GM21423 (cell line): ENCODE results near the gene PYGO2.
"Not testable (repeated sequence)": the region's sequence is repeated elsewhere in the genome, so short reads cannot be mapped to it uniquely, and the experiment has no call there.

Experiments
- ATAC-seq: cut with Tn5 transposase; IDR thresholded peaks from one replicate; pipeline ENCODE4 v1.9.1; 2021; ENCODE audit warnings: mild to moderate bottlenecking, moderate library complexity; ENCODE audit not compliant: unreplicated experiment

PYGO2 gene

GRCh38 chr1:154913273-154913672, 48.3 kb downstream of the PYGO2 start:
- no peak for ATAC-seq

- no peak for ATAC-seq
Observed at GRCh38 chr1:154912755-154913154, 48.8 kb downstream of the PYGO2 start.

GRCh38 chr1:154911691-154912550, 49.7 kb downstream of the PYGO2 start:
- ATAC-seq, result no peak

GRCh38 chr1:154910851-154911250, 50.7 kb downstream of the PYGO2 start:
- ATAC-seq, result no peak

- no peak for ATAC-seq
Observed at GRCh38 chr1:154908937-154909336, 52.6 kb downstream of the PYGO2 start.

GRCh38 chr1:154908129-154908528, 53.5 kb downstream of the PYGO2 start:
- ATAC-seq, result not testable (repeated sequence)
